Fibroblast of villous mesenchyme (primary cell): ENCODE measurements around the gene TOP2B. TPM values are rescaled to one million over a fixed set of nuclear protein-coding genes. Genes with fewer than 3 reads are reported as not detected.
A peak's percentile ranks its signal among the peaks of the same experiment; 100 is the strongest.

Experiments used
- DNase-seq: peaks from one replicate; pipeline ENCODE4 v3.0.0-alpha.2; 2010; ENCODE audit warnings: low read depth
- H3K4me3 ChIP-seq: 2 replicates; pipeline ENCODE4 v1.5.1; 2011; ENCODE audit warnings: low read depth, mild to moderate bottlenecking, low read length
- CTCF ChIP-seq: IDR thresholded peaks from 2 replicates; pipeline ENCODE4 v1.5.1; 2012; ENCODE audit warnings: low read depth, mild to moderate bottlenecking, low read length; ENCODE audit not compliant: insufficient read depth
- total RNA-seq: library from RNA; depleted of rRNA; stranded (reverse); fragments of >200 nt; gene quantifications from 2 replicates; pipeline ENCODE4 v1.2.3, GENCODE V29; 2012

Gene TOP2B
- total RNA-seq, 1 donor = 88.5 TPM

- no peak for TF ChIP-seq CTCF
- H3K4me3 ChIP-seq = no peak overlapping the region
- no peak for DNase-seq
Measured at GRCh38 chr3:25576146-25576545, 88.6 kb downstream of the TOP2B start.

- TF ChIP-seq CTCF = no peak
- H3K4me3 ChIP-seq = no peak overlapping the region
Measured at GRCh38 chr3:25575001-25575400, 89.7 kb downstream of the TOP2B start.

GRCh38 chr3:25574172-25574765 lies 90.4 kb downstream of the TOP2B start:
- no peak for TF ChIP-seq CTCF
- no peak for DNase-seq
- H3K4me3 ChIP-seq = no peak overlapping the region

More at GRCh38 chr3:25575001-25575400, 89.7 kb downstream of the TOP2B start:
- no peak for DNase-seq

- no peak for TF ChIP-seq CTCF
- no peak overlapping the region for H3K4me3 ChIP-seq
- DNase-seq = peak; percentile 29
Measured at GRCh38 chr3:25573386-25574171, 91.1 kb downstream of the TOP2B start.

- H3K4me3 ChIP-seq = no peak overlapping the region
- TF ChIP-seq CTCF = no peak
- peak; percentile 52 for DNase-seq
Measured at GRCh38 chr3:25572919-25573385, 91.8 kb downstream of the TOP2B start.

- DNase-seq = no peak
- no peak for TF ChIP-seq CTCF
- H3K4me3 ChIP-seq = no peak overlapping the region
Measured at GRCh38 chr3:25572336-25572735, 92.4 kb downstream of the TOP2B start.
